ENCODE measurements around the gene UTS2. TPM values are rescaled to one million over a fixed set of nuclear protein-coding genes. Genes with fewer than 3 reads are reported as not detected.

UTS2 gene
- total and polyA plus RNA-seq, 4 donors = 0.26 to 1.1 (median 0.32) TPM

- Histone ChIP-seq H3K9me3 (ENCODE audit: control insufficient read depth, low read length) (no peaks in the 10 kb centered on the region), H3K27me3 (ENCODE audit: control insufficient read depth in 1 of 2, insufficient read depth in 2 of 2, low read length in 1 of 2) (no peaks in the 10 kb centered on the region), H3K27ac (ENCODE audit: low read depth in 1 of 2, low read length in 2 of 2) (no peak overlapping the region), H3K4me3 (ENCODE audit: low read length in 2 of 2) (no peak overlapping the region), H3K4me1 (ENCODE audit: control insufficient read depth in 1 of 2, insufficient read depth in 2 of 2, low read length in 2 of 2) (no peaks in the 10 kb centered on the region), H3K36me3 (ENCODE audit: control insufficient read depth in 1 of 2, insufficient read depth in 2 of 2, low read length in 1 of 2) (no peaks in the 10 kb centered on the region)
- WGBS, 2 donors = 83 to 90% methylated on average over 10 of the region's 10 CpGs
- intact Hi-C loops (cut with DNase I) = no loop called here
- ATAC-seq (ENCODE audit: low FRiP score) (no peak), DNase-seq (no peak)
These were observed 15.4 kb upstream of the UTS2 start for GRCh38 chr1:7868070-7868780.

GRCh38 chr1:7865978-7866377, 13.1 kb upstream of the UTS2 start:
- no peaks in the 10 kb centered on the region for H3K4me1 ChIP-seq (ENCODE audit: control insufficient read depth in 1 of 2, insufficient read depth in 2 of 2, low read length in 2 of 2)
- H3K36me3 ChIP-seq (ENCODE audit: control insufficient read depth in 1 of 2, insufficient read depth in 2 of 2, low read length in 1 of 2) = no peaks in the 10 kb centered on the region
- ATAC-seq (ENCODE audit: low FRiP score) (no peak), DNase-seq (no peak)
- H3K27me3 ChIP-seq (ENCODE audit: control insufficient read depth in 1 of 2, insufficient read depth in 2 of 2, low read length in 1 of 2) = no peaks in the 10 kb centered on the region
- 89 to 90% methylated on average over 16 of the region's 16 CpGs for WGBS, 2 donors
- no peak overlapping the region for H3K4me3 ChIP-seq (ENCODE audit: low read length in 2 of 2)
- intact Hi-C loops (cut with DNase I) = no loop called here
- no peaks in the 10 kb centered on the region for H3K9me3 ChIP-seq (ENCODE audit: control insufficient read depth, low read length)
- H3K27ac ChIP-seq (ENCODE audit: low read depth in 1 of 2, low read length in 2 of 2) = no peak overlapping the region

GRCh38 chr1:7863756-7864328, 11.0 kb upstream of the UTS2 start:
- Histone ChIP-seq H3K27ac (ENCODE audit: low read depth in 1 of 2, low read length in 2 of 2) (no peak overlapping the region), H3K4me1 (ENCODE audit: control insufficient read depth in 1 of 2, insufficient read depth in 2 of 2, low read length in 2 of 2) (no peaks in the 10 kb centered on the region), H3K9me3 (ENCODE audit: control insufficient read depth, low read length) (no peaks in the 10 kb centered on the region), H3K36me3 (ENCODE audit: control insufficient read depth in 1 of 2, insufficient read depth in 2 of 2, low read length in 1 of 2) (no peaks in the 10 kb centered on the region), H3K27me3 (ENCODE audit: control insufficient read depth in 1 of 2, insufficient read depth in 2 of 2, low read length in 1 of 2) (no peaks in the 10 kb centered on the region), H3K4me3 (ENCODE audit: low read length in 2 of 2) (no peak overlapping the region)
- 71 to 77% methylated on average over 17 of the region's 17 CpGs for WGBS, 2 donors
- no peak for DNase-seq
- ATAC-seq (ENCODE audit: low FRiP score) = no peak
- intact Hi-C loops (cut with DNase I) = no loop called here

- ATAC-seq (ENCODE audit: low FRiP score) = no peak
- Histone ChIP-seq H3K36me3 (ENCODE audit: control insufficient read depth in 1 of 2, insufficient read depth in 2 of 2, low read length in 1 of 2) (no peaks in the 10 kb centered on the region), H3K27me3 (ENCODE audit: control insufficient read depth in 1 of 2, insufficient read depth in 2 of 2, low read length in 1 of 2) (no peaks in the 10 kb centered on the region), H3K4me1 (ENCODE audit: control insufficient read depth in 1 of 2, insufficient read depth in 2 of 2, low read length in 2 of 2) (no peaks in the 10 kb centered on the region), H3K27ac (ENCODE audit: low read depth in 1 of 2, low read length in 2 of 2) (no peak overlapping the region), H3K9me3 (ENCODE audit: control insufficient read depth, low read length) (no peaks in the 10 kb centered on the region), H3K4me3 (ENCODE audit: low read length in 2 of 2) (no peak overlapping the region)
- no peak for DNase-seq
- intact Hi-C loops (cut with DNase I) = no loop called here
- 91 to 92% methylated on average over 17 of the region's 17 CpGs for WGBS, 2 donors
These were observed 9.6 kb upstream of the UTS2 start for GRCh38 chr1:7862211-7863060.

GRCh38 chr1:7861452-7861851, 8.6 kb upstream of the UTS2 start:
- intact Hi-C loops (cut with DNase I) = no loop called here
- H3K36me3 ChIP-seq (ENCODE audit: control insufficient read depth in 1 of 2, insufficient read depth in 2 of 2, low read length in 1 of 2) = no peaks in the 10 kb centered on the region
- H3K27me3 ChIP-seq (ENCODE audit: control insufficient read depth in 1 of 2, insufficient read depth in 2 of 2, low read length in 1 of 2) = no peaks in the 10 kb centered on the region
- ATAC-seq (ENCODE audit: low FRiP score) = no peak
- H3K4me3 ChIP-seq (ENCODE audit: low read length in 2 of 2) = no peak overlapping the region
- H3K27ac ChIP-seq (ENCODE audit: low read depth in 1 of 2, low read length in 2 of 2) = no peak overlapping the region
- H3K4me1 ChIP-seq (ENCODE audit: control insufficient read depth in 1 of 2, insufficient read depth in 2 of 2, low read length in 2 of 2) = no peaks in the 10 kb centered on the region
- WGBS, 2 donors = 94% methylated on average over 15 of the region's 15 CpGs
- no peak for DNase-seq
- no peaks in the 10 kb centered on the region for H3K9me3 ChIP-seq (ENCODE audit: control insufficient read depth, low read length)

GRCh38 chr1:7860130-7860529, 7.3 kb upstream of the UTS2 start:
- Histone ChIP-seq H3K4me1 (ENCODE audit: control insufficient read depth in 1 of 2, insufficient read depth in 2 of 2, low read length in 2 of 2) (no peaks in the 10 kb centered on the region), H3K4me3 (ENCODE audit: low read length in 2 of 2) (no peak overlapping the region), H3K9me3 (ENCODE audit: control insufficient read depth, low read length) (no peaks in the 10 kb centered on the region), H3K36me3 (ENCODE audit: control insufficient read depth in 1 of 2, insufficient read depth in 2 of 2, low read length in 1 of 2) (no peaks in the 10 kb centered on the region), H3K27me3 (ENCODE audit: control insufficient read depth in 1 of 2, insufficient read depth in 2 of 2, low read length in 1 of 2) (no peaks in the 10 kb centered on the region), H3K27ac (ENCODE audit: low read depth in 1 of 2, low read length in 2 of 2) (no peak overlapping the region)
- WGBS, 2 donors = 81 to 88% methylated on average over 9 of the region's 9 CpGs
- DNase-seq (no peak), ATAC-seq (ENCODE audit: low FRiP score) (no peak)
- intact Hi-C loops (cut with DNase I) = no loop called here

- intact Hi-C loops (cut with DNase I) = no loop called here
- H3K4me3 ChIP-seq (ENCODE audit: low read length in 2 of 2) = no peak overlapping the region
- no peak for DNase-seq
These were observed 6.5 kb upstream of the UTS2 start for GRCh38 chr1:7859406-7859805.

GRCh38 chr1:7857985-7858384, 5.1 kb upstream of the UTS2 start:
- intact Hi-C loops (cut with DNase I) = no loop called here
- no peaks in the 10 kb centered on the region for H3K27me3 ChIP-seq (ENCODE audit: control insufficient read depth in 1 of 2, insufficient read depth in 2 of 2, low read length in 1 of 2)
- DNase-seq (no peak), ATAC-seq (ENCODE audit: low FRiP score) (no peak)
- no peaks in the 10 kb centered on the region for H3K9me3 ChIP-seq (ENCODE audit: control insufficient read depth, low read length)
- no peaks in the 10 kb centered on the region for H3K4me1 ChIP-seq (ENCODE audit: control insufficient read depth in 1 of 2, insufficient read depth in 2 of 2, low read length in 2 of 2)
- H3K36me3 ChIP-seq (ENCODE audit: control insufficient read depth in 1 of 2, insufficient read depth in 2 of 2, low read length in 1 of 2) = no peaks in the 10 kb centered on the region
- no peak overlapping the region for H3K4me3 ChIP-seq (ENCODE audit: low read length in 2 of 2)
- WGBS, 2 donors = 74 to 84% methylated on average over 4 of the region's 4 CpGs
- H3K27ac ChIP-seq (ENCODE audit: low read depth in 1 of 2, low read length in 2 of 2) = no peak overlapping the region

More at GRCh38 chr1:7859406-7859805, 6.5 kb upstream of the UTS2 start:
- Histone ChIP-seq H3K9me3 (ENCODE audit: control insufficient read depth, low read length) (no peaks in the 10 kb centered on the region), H3K27me3 (ENCODE audit: control insufficient read depth in 1 of 2, insufficient read depth in 2 of 2, low read length in 1 of 2) (no peaks in the 10 kb centered on the region), H3K27ac (ENCODE audit: low read depth in 1 of 2, low read length in 2 of 2) (no peak overlapping the region), H3K36me3 (ENCODE audit: control insufficient read depth in 1 of 2, insufficient read depth in 2 of 2, low read length in 1 of 2) (no peaks in the 10 kb centered on the region), H3K4me1 (ENCODE audit: control insufficient read depth in 1 of 2, insufficient read depth in 2 of 2, low read length in 2 of 2) (no peaks in the 10 kb centered on the region)
- no peak for ATAC-seq (ENCODE audit: low FRiP score)
- WGBS, 2 donors = 91 to 94% methylated on average over 7 of the region's 7 CpGs
